Neuronal stem cell (in vitro differentiated cells): ENCODE data around the gene SLC10A7.

Source experiments
- DNase-seq: peaks from one replicate; pipeline ENCODE4 v3.0.0-alpha.2; 2013; ENCODE audit warnings: low spot score
- H2AFZ ChIP-seq: one replicate; pipeline ENCODE4 v1.6.1; 2013; ENCODE audit warnings: mild to moderate bottlenecking, low read length, inconsistent platforms
- H2AK5ac ChIP-seq: 2 replicates; pipeline ENCODE4 v1.6.1; 2013; ENCODE audit warnings: low read depth, mild to moderate bottlenecking, inconsistent platforms, low read length, moderate library complexity, mixed read lengths
- H2BK120ac ChIP-seq: 2 replicates; pipeline ENCODE4 v1.6.1; 2013; ENCODE audit warnings: low read depth, mild to moderate bottlenecking, inconsistent platforms, low read length, moderate library complexity, mixed read lengths
- H2BK12ac ChIP-seq: one replicate; pipeline ENCODE4 v1.6.1; 2013; ENCODE audit warnings: low read length, inconsistent platforms
- H2BK15ac ChIP-seq: 2 replicates; pipeline ENCODE4 v1.6.1; 2013; ENCODE audit warnings: mild to moderate bottlenecking, low read length, inconsistent platforms, mixed read lengths
- H2BK5ac ChIP-seq: one replicate; pipeline ENCODE4 v1.6.1; 2013; ENCODE audit warnings: inconsistent platforms, mild to moderate bottlenecking, low read length, moderate library complexity
- H3K14ac ChIP-seq: one replicate; pipeline ENCODE4 v1.6.1; 2013; ENCODE audit warnings: low read length, inconsistent platforms
- H3K18ac ChIP-seq: 2 replicates; pipeline ENCODE4 v1.6.1; 2013; ENCODE audit warnings: low read length, inconsistent platforms
- H3K23ac ChIP-seq: 2 replicates; pipeline ENCODE4 v1.6.1; 2013; ENCODE audit warnings: low read depth, mild to moderate bottlenecking, mixed read lengths, low read length, inconsistent platforms; ENCODE audit not compliant: poor library complexity
- H3K27ac ChIP-seq: replicated peaks from 3 replicates; pipeline ENCODE4 v1.5.1; 2013; ENCODE audit warnings: low read length, inconsistent platforms
- H3K27me3 ChIP-seq, 3 experiments: 2 replicates each; pipeline ENCODE4 v1.6.1; 2013; ENCODE audit warnings: low read length in 3 of 3, mild to moderate bottlenecking in 2 of 3, inconsistent platforms in 1 of 3, low read depth in 1 of 3, mixed read lengths in 1 of 3, moderate library complexity in 1 of 3; ENCODE audit not compliant: control insufficient read depth in 3 of 3, insufficient read depth in 3 of 3
- H3K36me3 ChIP-seq, 2 donors: replicated peaks in 1 of 2; 2 replicates each; pipeline ENCODE4 v1.6.1; 2013; ENCODE audit warnings: low read length in 2 of 2; ENCODE audit not compliant: control insufficient read depth in 2 of 2, insufficient read depth in 2 of 2
- H3K4ac ChIP-seq: 2 replicates; pipeline ENCODE4 v1.6.1; 2013; ENCODE audit warnings: inconsistent platforms, mild to moderate bottlenecking, low read length, moderate library complexity
- H3K4me1 ChIP-seq, 2 donors: 1 replicate in 1 of 2; 2 replicates in 1 of 2; pipeline ENCODE4 v1.6.1; 2013; ENCODE audit warnings: low read length in 2 of 2, low read depth in 1 of 2; ENCODE audit not compliant: control insufficient read depth in 2 of 2, insufficient read depth in 1 of 2
- H3K4me2 ChIP-seq: one replicate; pipeline ENCODE4 v1.6.1; 2013; ENCODE audit warnings: mild to moderate bottlenecking, low read length, inconsistent platforms; ENCODE audit not compliant: insufficient read depth, poor library complexity, severe bottlenecking
- H3K4me3 ChIP-seq, 2 donors: 2 replicates each; pipeline ENCODE4 v1.5.1; 2013; ENCODE audit warnings: low read length in 2 of 2, mild to moderate bottlenecking in 2 of 2, inconsistent platforms in 1 of 2, moderate library complexity in 1 of 2
- H3K79me1 ChIP-seq: one replicate; pipeline ENCODE4 v1.6.1; 2013; ENCODE audit warnings: low read depth, mild to moderate bottlenecking, inconsistent platforms, low read length, moderate library complexity
- H3K9ac ChIP-seq: one replicate; pipeline ENCODE4 v1.6.1; 2013; ENCODE audit warnings: mild to moderate bottlenecking, low read depth, low read length, inconsistent platforms; ENCODE audit not compliant: poor library complexity
- H3K9me3 ChIP-seq, 2 donors: replicated peaks in 1 of 2; 2 replicates each; pipeline versions ENCODE3 to v1.6.1; 2013; ENCODE audit warnings: low read length in 2 of 2, mild to moderate bottlenecking in 2 of 2, inconsistent platforms in 1 of 2, low read depth in 1 of 2, mixed read lengths in 1 of 2, moderate library complexity in 1 of 2; ENCODE audit not compliant: control insufficient read depth in 2 of 2, insufficient read depth in 1 of 2
- H4K8ac ChIP-seq: one replicate; pipeline ENCODE4 v1.6.1; 2013; ENCODE audit warnings: low read depth, mild to moderate bottlenecking, inconsistent platforms, low read length, moderate library complexity
- H4K91ac ChIP-seq: one replicate; pipeline ENCODE4 v1.6.1; 2013; ENCODE audit warnings: low read length, low read depth, mild to moderate bottlenecking, inconsistent platforms; ENCODE audit not compliant: poor library complexity
- whole genome bisulfite sequencing, 2 donors: extraction: QIAGEN DNeasy Blood & Tissue Kit; methylation state at CpG; one replicate each; pipeline ENCODE4 v1.1.7; 2013; ENCODE audit warnings: missing lambda C conversion rate in 2 of 2, mixed read lengths in 1 of 2; ENCODE audit not compliant: insufficient read length in 2 of 2, insufficient replicate concordance in 1 of 2; ENCODE audit errors: extremely low coverage in 2 of 2; 5-methylcytosine and 5-hydroxymethylcytosine counted together

The SLC10A7 gene

GRCh38 chr4:146278986-146279385, 242.8 kb downstream of the SLC10A7 start:
- Histone ChIP-seq H3K4me2 (no peak overlapping the region), H3K27me3 (no peaks in the 10 kb centered on the region), H3K4me1 (no peaks in the 10 kb centered on the region), H4K91ac (no peak overlapping the region), H2AFZ (no peak overlapping the region), H3K79me1 (no peaks in the 10 kb centered on the region), H3K23ac (no peak overlapping the region), H2BK5ac (no peak overlapping the region), H3K27ac (no peak overlapping the region), H3K14ac (no peak overlapping the region), H3K36me3 (no peaks in the 10 kb centered on the region), H3K4me3 (no peak overlapping the region), H2AK5ac (no peak overlapping the region), H3K4ac (no peak overlapping the region), H4K8ac (no peak overlapping the region), H2BK120ac (no peak overlapping the region), H3K9ac (no peak overlapping the region), H2BK12ac (no peak overlapping the region), H2BK15ac (no peak overlapping the region), H3K9me3 (no peaks in the 10 kb centered on the region), H3K18ac (no peak overlapping the region)
- DNase-seq = no peak
- WGBS, 2 donors = no CpG with 5 or more reads among the region's 1 CpG

GRCh38 chr4:146275370-146275769, 246.4 kb downstream of the SLC10A7 start:
- Histone ChIP-seq H3K36me3 (no peaks in the 10 kb centered on the region), H3K79me1 (no peaks in the 10 kb centered on the region), H3K18ac (no peak overlapping the region), H2AK5ac (no peak overlapping the region), H3K9ac (no peak overlapping the region), H2BK12ac (no peak overlapping the region), H3K4me2 (no peak overlapping the region), H3K27me3 (no peaks in the 10 kb centered on the region), H2AFZ (no peak overlapping the region), H3K4ac (no peak overlapping the region), H4K8ac (no peak overlapping the region), H3K23ac (no peak overlapping the region), H2BK5ac (no peak overlapping the region), H3K27ac (no peak overlapping the region), H3K9me3 (no peaks in the 10 kb centered on the region), H4K91ac (no peak overlapping the region), H2BK15ac (no peak overlapping the region), H3K14ac (no peak overlapping the region), H2BK120ac (no peak overlapping the region), H3K4me3 (peak overlapping the region in 1 of 2 donors; percentile 44), H3K4me1 (peaks cover 2 to 3% of the 10 kb centered on the region in 2 donors)
- DNase-seq = no peak

GRCh38 chr4:146274774-146275173, 247.0 kb downstream of the SLC10A7 start:
- Histone ChIP-seq H3K36me3 (no peaks in the 10 kb centered on the region), H3K27me3 (no peaks in the 10 kb centered on the region), H3K4ac (no peak overlapping the region), H3K4me3 (no peak overlapping the region), H3K14ac (no peak overlapping the region), H3K79me1 (no peaks in the 10 kb centered on the region), H3K23ac (no peak overlapping the region), H3K4me2 (no peak overlapping the region), H3K9me3 (no peaks in the 10 kb centered on the region), H2AFZ (no peak overlapping the region), H2BK120ac (no peak overlapping the region), H3K18ac (no peak overlapping the region), H3K27ac (no peak overlapping the region), H4K8ac (no peak overlapping the region), H2AK5ac (no peak overlapping the region), H2BK12ac (no peak overlapping the region), H2BK15ac (no peak overlapping the region), H3K4me1 (peaks cover 2 to 4% of the 10 kb centered on the region in 2 donors), H4K91ac (no peak overlapping the region), H3K9ac (no peak overlapping the region), H2BK5ac (no peak overlapping the region)
- whole genome bisulfite sequencing, 2 donors = no CpG with 5 or more reads among the region's 1 CpG
- DNase-seq = no peak

- Histone ChIP-seq H3K4me3 (no peak overlapping the region), H3K4ac (no peak overlapping the region)
- WGBS, 2 donors = no CpG with 5 or more reads among the region's 5 CpGs
These were observed 248.4 kb downstream of the SLC10A7 start for GRCh38 chr4:146273204-146273901.

More at GRCh38 chr4:146273204-146273901, 248.4 kb downstream of the SLC10A7 start:
- Histone ChIP-seq H2BK120ac (no peak overlapping the region), H2BK5ac (no peak overlapping the region), H2AFZ (no peak overlapping the region), H3K18ac (no peak overlapping the region), H3K9me3 (no peaks in the 10 kb centered on the region), H4K8ac (no peak overlapping the region), H3K4me2 (no peak overlapping the region), H2AK5ac (no peak overlapping the region), H3K4me1 (peaks cover 2 to 4% of the 10 kb centered on the region in 2 donors), H4K91ac (no peak overlapping the region), H2BK12ac (no peak overlapping the region), H3K36me3 (no peaks in the 10 kb centered on the region), H3K79me1 (no peaks in the 10 kb centered on the region), H3K27me3 (no peaks in the 10 kb centered on the region), H3K14ac (no peak overlapping the region), H3K9ac (no peak overlapping the region), H2BK15ac (no peak overlapping the region), H3K27ac (no peak overlapping the region), H3K23ac (no peak overlapping the region)
- no peak for DNase-seq
